Activated CD8-positive, alpha-beta T cell treated with anti-CD3 and anti-CD28 coated beads, Interleukin-2, amount 10 ng/mL, durations not matched to agents 7 days and 5 days (primary cell): ENCODE measurements around the gene PDE4D. TPM values are rescaled to one million over a fixed set of nuclear protein-coding genes. Genes with fewer than 3 reads are reported as not detected.

Experiments
- ATAC-seq: fragments of 150-1000 bp; cut with Tn5 transposase; one replicate; pipeline ENCODE4 v1.10.0; 2021; ENCODE audit warnings: moderate library complexity
- CTCF ChIA-PET: fragments of 350-600 bp; sonication (Branson Sonifier 250); formaldehyde crosslinking; loops from one replicate; lab custom pipeline; 2021; ENCODE audit warnings: antibody characterized with exemption; lab: Charles Lee
- POLR2A ChIA-PET: fragments of 350-600 bp; sonication (Branson Sonifier 250); formaldehyde crosslinking; loops from one replicate; lab custom pipeline; 2021; ENCODE audit warnings: antibody characterized with exemption; lab: Charles Lee
- DNase-seq: peaks from one replicate; pipeline ENCODE4 v3.0.0-alpha.2; 2020
- H3K27ac Mint-ChIP-seq: one replicate; pipeline ENCODE4 v1.8.0; 2021; ENCODE audit warnings: mild to moderate bottlenecking, mixed read lengths
- H3K27me3 Mint-ChIP-seq: one replicate; pipeline ENCODE4 v1.8.0; 2021; ENCODE audit warnings: low read depth, mixed read lengths
- H3K36me3 Mint-ChIP-seq: one replicate; pipeline ENCODE4 v1.8.0; 2021; ENCODE audit warnings: low read depth, mixed read lengths
- H3K4me1 Mint-ChIP-seq: one replicate; pipeline ENCODE4 v1.8.0; 2021; ENCODE audit warnings: low read depth, mixed read lengths
- H3K4me3 Mint-ChIP-seq: one replicate; pipeline ENCODE4 v1.8.0; 2021; ENCODE audit warnings: mild to moderate bottlenecking, mixed read lengths
- H3K9me3 Mint-ChIP-seq: one replicate; pipeline ENCODE4 v1.8.0; 2022; ENCODE audit warnings: mixed read lengths; ENCODE audit not compliant: insufficient read depth
- total RNA-seq, 2 experiments: library from RNA; stranded (reverse); gene quantifications; one replicate each; pipeline ENCODE4 v1.2.3, GENCODE V29; 2021

PDE4D gene
- total RNA-seq, 2 experiments from 2014 or later: 65.4 to 70.7 TPM

DNA sequence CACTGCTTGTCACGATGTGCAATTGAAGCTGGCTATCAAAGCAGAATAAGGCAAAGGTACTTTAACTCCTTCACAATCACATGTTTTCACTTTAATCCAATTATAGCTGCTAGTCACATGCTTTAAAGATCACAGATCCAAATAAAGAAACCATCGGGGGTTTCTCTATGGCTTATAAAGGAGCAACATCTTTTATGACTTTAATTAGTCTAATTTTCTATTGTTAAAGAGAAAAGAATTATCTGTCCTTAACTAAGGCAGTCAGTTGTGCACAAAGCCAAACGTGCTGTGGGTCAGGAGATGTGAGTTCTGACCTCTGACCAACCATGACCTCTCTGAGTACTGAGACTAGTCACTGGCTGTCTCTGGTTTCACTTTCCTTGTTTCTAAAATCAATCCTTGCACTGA lies 749.6 kb downstream of the PDE4D start:
- ATAC-seq (no peak), DNase-seq (no peak)
- H3K9me3 Mint-ChIP-seq: no peaks in the 10 kb centered on the region
- CTCF ChIA-PET: interaction anchor here (0.9 to 2.8 kb wide), 10 partner anchors 8 to 110 kb away, joined by 4 to 13 read pairs (median 6); no protein-coding TSS in a partner anchor
- no peak overlapping the region for H3K4me3 Mint-ChIP-seq
- no peaks in the 10 kb centered on the region for H3K27me3 Mint-ChIP-seq
- H3K27ac Mint-ChIP-seq: no peak overlapping the region
- H3K36me3 Mint-ChIP-seq: no peaks in the 10 kb centered on the region
- POLR2A ChIA-PET: no interaction called here
- peaks cover 27% of the 10 kb centered on the region for H3K4me1 Mint-ChIP-seq

DNA sequence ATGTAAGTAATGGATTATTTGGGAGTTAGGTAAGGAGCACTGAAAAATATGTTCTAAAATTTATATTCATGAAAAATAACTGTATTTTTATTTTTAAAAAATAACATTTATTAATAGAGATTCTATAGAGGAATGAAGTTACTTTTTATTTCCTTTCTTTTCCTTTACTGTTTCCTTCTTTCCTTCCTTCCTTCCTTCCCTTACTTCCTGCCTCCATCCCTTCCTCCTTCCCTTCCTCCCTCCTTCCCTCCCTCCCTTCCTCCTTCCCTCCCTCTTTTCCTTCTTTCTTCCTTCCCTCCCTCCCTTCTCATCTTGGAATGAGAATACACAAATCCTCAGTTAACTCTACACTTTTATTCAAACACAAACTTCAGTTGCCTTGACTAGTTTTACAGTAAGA lies 750.6 kb downstream of the PDE4D start:
- ChIA-PET CTCF (interaction anchor here (2.8 kb wide), 1 partner anchor 32 kb away, joined by 13 read pairs; no protein-coding TSS in a partner anchor), POLR2A (no interaction called here)
- Mint-ChIP-seq H3K27ac (no peak overlapping the region), H3K9me3 (no peaks in the 10 kb centered on the region), H3K27me3 (no peaks in the 10 kb centered on the region), H3K4me1 (peaks cover 29% of the 10 kb centered on the region), H3K36me3 (no peaks in the 10 kb centered on the region), H3K4me3 (no peak overlapping the region)
- DNase-seq (no peak), ATAC-seq (no peak)

DNA sequence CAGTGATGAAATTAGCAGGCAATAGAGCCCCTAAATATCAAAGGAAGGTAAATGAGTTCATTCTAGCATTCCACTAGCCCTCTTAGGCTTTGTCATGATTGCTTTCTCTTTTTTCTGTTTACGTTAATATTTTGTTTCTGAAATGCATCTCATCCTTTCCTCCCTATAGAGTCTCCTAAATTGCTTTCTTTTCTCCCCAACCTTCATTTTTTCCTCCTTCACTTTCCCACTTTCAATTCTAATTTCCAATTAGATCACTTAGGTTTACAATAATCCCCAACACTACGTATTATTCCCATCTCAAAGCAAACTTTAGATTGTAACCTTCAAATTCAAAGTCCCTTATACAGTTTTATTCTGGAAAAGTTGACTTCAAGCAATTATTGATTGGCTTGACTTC lies 751.4 kb downstream of the PDE4D start:
- CTCF ChIA-PET: no interaction called here
- H3K4me1 Mint-ChIP-seq: peaks cover 29% of the 10 kb centered on the region
- POLR2A ChIA-PET: no interaction called here
- H3K4me3 Mint-ChIP-seq: no peak overlapping the region
- ATAC-seq: no peak
- no peak overlapping the region for H3K27ac Mint-ChIP-seq
- no peaks in the 10 kb centered on the region for H3K36me3 Mint-ChIP-seq
- DNase-seq: no peak
- H3K9me3 Mint-ChIP-seq: no peaks in the 10 kb centered on the region
- H3K27me3 Mint-ChIP-seq: no peaks in the 10 kb centered on the region

DNA sequence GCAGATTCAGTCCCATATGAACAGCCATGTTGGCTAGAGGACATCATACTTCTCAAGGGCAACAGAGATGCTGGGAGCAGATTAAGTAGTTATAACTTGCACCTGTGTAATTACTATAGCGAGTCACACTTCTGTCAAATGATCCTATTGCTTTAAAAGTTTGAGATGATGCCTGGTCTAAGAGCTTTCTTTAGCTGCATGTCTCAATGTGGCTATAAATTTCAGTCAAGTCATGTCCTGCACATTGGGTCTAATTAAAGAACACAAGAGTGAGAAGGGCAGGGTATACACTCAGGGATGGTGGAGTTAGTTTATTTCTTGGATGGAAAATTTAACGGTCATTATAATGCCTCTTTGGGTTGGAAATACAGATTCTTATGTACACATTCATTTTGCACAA lies 753.4 kb downstream of the PDE4D start:
- ChIA-PET POLR2A (no interaction called here), CTCF (interaction anchor here (2.3 kb wide), 1 partner anchor 33 kb away, joined by 9 read pairs; no protein-coding TSS in a partner anchor)
- Mint-ChIP-seq H3K27ac (no peak overlapping the region), H3K27me3 (no peaks in the 10 kb centered on the region), H3K9me3 (no peaks in the 10 kb centered on the region), H3K4me3 (no peak overlapping the region), H3K36me3 (no peaks in the 10 kb centered on the region), H3K4me1 (peaks cover 22% of the 10 kb centered on the region)
- ATAC-seq: no peak
- no peak for DNase-seq

DNA sequence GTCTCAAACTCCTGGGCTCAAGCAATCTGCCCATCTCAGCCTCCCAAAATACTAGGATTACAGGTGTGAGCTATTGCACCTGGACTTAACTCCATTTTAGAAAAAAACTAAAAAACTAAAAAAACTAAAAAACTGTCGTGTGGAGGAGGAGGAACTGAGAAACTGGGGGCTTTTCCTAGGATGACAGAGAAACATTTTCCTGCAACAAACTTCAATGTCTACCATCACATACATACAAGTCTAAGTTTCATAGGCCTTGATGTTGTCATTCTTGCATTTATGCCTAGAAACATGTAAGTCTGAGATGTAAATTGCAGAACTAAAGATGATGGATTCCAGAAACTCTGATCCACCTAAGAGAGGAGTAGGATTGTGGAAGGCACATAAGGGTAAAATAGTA lies 753.8 kb downstream of the PDE4D start:
- POLR2A ChIA-PET: no interaction called here
- DNase-seq (no peak), ATAC-seq (no peak)
- Mint-ChIP-seq H3K4me1 (peaks cover 27% of the 10 kb centered on the region), H3K36me3 (peaks cover 2% of the 10 kb centered on the region), H3K4me3 (no peak overlapping the region), H3K9me3 (no peaks in the 10 kb centered on the region), H3K27me3 (no peaks in the 10 kb centered on the region), H3K27ac (no peak overlapping the region)
- CTCF ChIA-PET: interaction anchor here (1.0 to 2.3 kb wide), 2 partner anchors 11 to 34 kb away, joined by 4 to 9 read pairs; no protein-coding TSS in a partner anchor

DNA sequence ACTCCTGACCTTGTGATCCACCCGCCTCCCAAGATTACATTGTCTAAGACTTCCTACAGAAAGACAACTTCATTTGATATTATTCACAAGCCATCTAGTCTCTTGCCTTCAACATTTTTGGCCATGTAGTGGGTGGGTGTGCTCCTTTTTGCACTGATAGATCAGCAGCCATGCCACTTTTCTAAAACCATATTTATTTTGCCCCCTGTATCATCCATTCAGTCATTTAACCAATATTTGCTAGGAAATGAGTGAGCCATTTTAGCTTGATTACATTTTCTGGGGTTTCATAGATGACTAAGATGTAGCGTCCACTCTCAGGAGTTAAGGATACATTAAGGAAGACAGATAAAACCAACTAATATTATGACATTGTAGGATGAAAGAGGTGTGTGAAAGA lies 755.0 kb downstream of the PDE4D start:
- Mint-ChIP-seq H3K4me3 (no peak overlapping the region), H3K9me3 (no peaks in the 10 kb centered on the region), H3K27me3 (no peaks in the 10 kb centered on the region), H3K27ac (no peak overlapping the region), H3K36me3 (peaks cover 10% of the 10 kb centered on the region), H3K4me1 (peaks cover 30% of the 10 kb centered on the region)
- ChIA-PET POLR2A (no interaction called here), CTCF (interaction anchor here (1.0 to 2.3 kb wide), 6 partner anchors 8 to 50 kb away, joined by 3 to 9 read pairs (median 4); no protein-coding TSS in a partner anchor)
- ATAC-seq (no peak), DNase-seq (no peak)

DNA sequence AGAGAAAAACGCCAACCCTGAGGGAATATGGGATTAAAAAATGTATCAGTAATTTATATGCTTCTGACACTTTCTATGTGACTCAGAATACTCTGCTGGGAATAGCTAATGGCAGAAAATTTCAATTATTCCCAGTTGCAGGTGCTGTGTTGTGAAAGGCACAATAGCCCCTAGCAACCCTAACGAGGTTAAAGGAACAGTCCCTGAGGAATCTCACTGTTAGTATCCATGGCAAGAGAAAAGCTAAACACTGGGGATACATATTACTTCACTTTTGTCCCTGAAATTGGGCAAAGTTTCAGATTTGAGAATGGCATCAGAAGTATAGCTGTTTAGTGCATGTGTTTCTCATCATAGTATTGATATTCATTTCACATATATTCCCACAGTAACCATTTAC lies 755.7 kb downstream of the PDE4D start:
- no peaks in the 10 kb centered on the region for H3K27me3 Mint-ChIP-seq
- H3K4me1 Mint-ChIP-seq: peaks cover 36% of the 10 kb centered on the region
- no peaks in the 10 kb centered on the region for H3K9me3 Mint-ChIP-seq
- ChIA-PET POLR2A (interaction anchor here (0.7 kb wide), 1 partner anchor 10 kb away, joined by 3 read pairs; no protein-coding TSS in a partner anchor), CTCF (interaction anchor here (1.0 to 2.3 kb wide), 6 partner anchors 8 to 50 kb away, joined by 3 to 9 read pairs (median 4); no protein-coding TSS in a partner anchor)
- no peak for ATAC-seq
- DNase-seq: no peak
- no peak overlapping the region for H3K4me3 Mint-ChIP-seq
- peaks cover 14% of the 10 kb centered on the region for H3K36me3 Mint-ChIP-seq
- H3K27ac Mint-ChIP-seq: no peak overlapping the region

DNA sequence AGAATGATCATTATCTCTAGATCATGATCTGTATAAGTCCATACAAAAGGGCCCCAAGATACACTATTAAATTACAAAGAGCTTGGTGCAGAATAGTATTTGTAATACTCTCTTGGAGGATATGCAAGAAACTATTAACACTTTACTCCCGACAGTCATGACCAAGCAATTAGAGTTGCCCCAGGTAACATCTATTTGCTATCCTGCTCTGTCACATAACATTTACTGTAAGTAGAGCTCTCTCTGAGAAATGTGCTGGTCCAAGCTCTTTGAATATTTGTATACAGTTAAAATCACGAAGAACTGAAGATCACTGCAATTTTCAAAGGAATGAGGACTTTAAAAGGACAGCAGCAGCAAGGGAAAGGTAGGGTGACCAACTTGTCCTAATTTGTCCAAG lies 757.0 kb downstream of the PDE4D start:
- ChIA-PET POLR2A (interaction anchor here (0.9 kb wide), 1 partner anchor 9 kb away, joined by 3 read pairs; no protein-coding TSS in a partner anchor), CTCF (interaction anchor here (1.0 to 1.9 kb wide), 3 partner anchors 10 to 102 kb away, joined by 3 to 7 read pairs (median 6); no protein-coding TSS in a partner anchor)
- DNase-seq: no peak
- Mint-ChIP-seq H3K27ac (no peak overlapping the region), H3K4me3 (no peak overlapping the region), H3K4me1 (peaks cover 39% of the 10 kb centered on the region), H3K36me3 (peaks cover 16% of the 10 kb centered on the region), H3K9me3 (no peaks in the 10 kb centered on the region), H3K27me3 (no peaks in the 10 kb centered on the region)
- no peak for ATAC-seq

DNA sequence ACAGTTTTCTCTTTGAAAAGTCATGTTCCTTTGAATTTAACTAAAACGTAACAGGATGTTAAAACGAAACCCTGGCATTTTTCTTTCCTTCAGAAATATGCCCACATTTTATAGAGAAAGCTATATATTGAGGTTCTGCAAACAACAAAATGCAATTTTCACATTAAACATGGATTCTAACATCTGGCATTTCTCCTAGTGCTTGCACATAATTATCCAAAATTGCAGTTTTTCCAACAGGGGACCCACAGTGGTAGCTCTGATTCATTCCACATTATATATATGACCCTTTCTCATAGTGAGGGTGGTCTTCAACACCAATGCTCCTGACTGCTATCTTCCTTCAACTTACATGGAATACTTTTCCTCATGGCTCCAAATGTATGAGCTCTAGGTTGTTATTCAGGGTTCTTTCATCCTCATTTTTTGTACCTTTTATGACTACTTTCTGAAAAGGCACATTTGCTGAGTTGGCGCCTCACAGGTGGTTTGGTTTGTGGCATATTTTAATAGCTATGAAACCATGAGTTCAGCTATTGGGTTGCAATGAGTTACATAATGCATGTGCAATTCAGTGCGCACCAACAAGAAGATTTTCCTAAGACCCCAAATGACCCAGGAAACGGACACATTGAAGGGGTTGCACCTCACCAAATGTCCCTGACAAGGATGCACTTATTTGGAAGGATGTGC lies 758.9 kb downstream of the PDE4D start:
- Mint-ChIP-seq H3K4me1 (peaks cover 48% of the 10 kb centered on the region), H3K27me3 (no peaks in the 10 kb centered on the region), H3K9me3 (no peaks in the 10 kb centered on the region), H3K27ac (no peak overlapping the region), H3K36me3 (peaks cover 22% of the 10 kb centered on the region), H3K4me3 (no peak overlapping the region)
- no peak for DNase-seq
- CTCF ChIA-PET: interaction anchor here (0.6 to 4.3 kb wide), 12 partner anchors 10 to 99 kb away, joined by 3 to 36 read pairs (median 4); no protein-coding TSS in a partner anchor
- POLR2A ChIA-PET: interaction anchor here (0.8 kb wide), 1 partner anchor 96 kb away, joined by 4 read pairs; no protein-coding TSS in a partner anchor
- ATAC-seq: no peak

DNA sequence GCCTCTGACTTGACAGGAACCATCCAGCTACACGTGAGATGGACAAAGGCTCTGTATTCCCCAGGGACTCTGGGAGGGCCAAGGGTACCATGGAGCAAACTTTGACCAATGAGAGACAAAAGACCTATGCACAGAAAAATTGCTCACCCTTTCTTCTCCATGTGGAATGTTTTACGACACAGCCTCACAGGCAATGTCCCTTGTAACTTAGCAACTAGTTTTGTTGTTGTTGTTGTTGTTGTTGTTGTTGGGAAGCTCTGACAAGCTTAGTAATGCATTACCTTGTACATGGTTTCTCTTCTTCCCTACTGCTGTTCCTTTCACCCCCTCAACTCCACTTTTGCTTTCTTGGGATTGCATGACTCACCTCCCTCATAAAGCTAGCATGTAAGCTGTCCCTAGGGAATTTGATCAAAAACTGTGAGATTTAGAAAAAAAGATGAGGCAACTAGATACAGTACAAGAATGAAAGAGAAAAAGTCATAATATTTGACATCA lies 759.7 kb downstream of the PDE4D start:
- Mint-ChIP-seq H3K27me3 (no peaks in the 10 kb centered on the region), H3K36me3 (peaks cover 22% of the 10 kb centered on the region), H3K4me1 (peaks cover 48% of the 10 kb centered on the region), H3K4me3 (no peak overlapping the region), H3K9me3 (no peaks in the 10 kb centered on the region), H3K27ac (peak overlapping the region; percentile 56)
- ChIA-PET CTCF (interaction anchor here (0.5 to 4.3 kb wide), 11 partner anchors 9 to 238 kb away, joined by 3 to 36 read pairs (median 4); no protein-coding TSS in a partner anchor), POLR2A (interaction anchor here (0.8 to 1.1 kb wide), 3 partner anchors 10 to 95 kb away, joined by 3 to 4 read pairs (median 4); no protein-coding TSS in a partner anchor)
- no peak for ATAC-seq
- no peak for DNase-seq

DNA sequence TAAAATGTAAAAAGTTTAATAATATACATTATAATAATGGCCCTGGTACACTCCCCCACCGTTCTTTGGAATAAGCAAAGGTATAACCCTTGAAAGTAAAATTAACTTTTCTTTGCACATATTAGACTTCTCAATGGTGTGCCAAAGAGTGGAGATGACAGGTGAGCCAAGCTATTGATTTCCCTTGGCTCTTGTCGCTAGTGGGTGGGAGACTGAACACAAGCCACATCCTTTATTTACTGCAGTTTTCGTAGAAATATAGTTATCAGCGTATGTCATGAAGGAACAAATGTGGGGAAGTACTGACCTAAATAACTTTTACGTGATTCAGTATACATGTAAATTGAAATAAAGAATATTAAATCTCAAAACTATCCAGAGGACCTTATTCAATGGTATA lies 761.4 kb downstream of the PDE4D start:
- Mint-ChIP-seq H3K4me3 (peak overlapping the region; percentile 17), H3K4me1 (peaks cover 46% of the 10 kb centered on the region), H3K27ac (peak overlapping the region; percentile 82), H3K27me3 (no peaks in the 10 kb centered on the region), H3K36me3 (peaks cover 22% of the 10 kb centered on the region), H3K9me3 (no peaks in the 10 kb centered on the region)
- ChIA-PET CTCF (interaction anchor here (1.2 to 7.5 kb wide), 7 partner anchors 8 to 97 kb away, joined by 4 to 97 read pairs (median 7); no protein-coding TSS in a partner anchor), POLR2A (interaction anchor here (0.8 to 1.2 kb wide), 4 partner anchors 8 to 96 kb away, joined by 3 to 6 read pairs (median 4); no protein-coding TSS in a partner anchor)
- DNase-seq (peak; percentile 61), ATAC-seq (no peak)
